ENCODE data around the gene COL21A1. TPM values are rescaled to one million over a fixed set of nuclear protein-coding genes. Genes with fewer than 3 reads are reported as not detected.
"Not testable (repeated sequence)": the region's sequence is repeated elsewhere in the genome, so short reads cannot be mapped to it uniquely, and the experiment has no call there.

The COL21A1 gene
- total RNA-seq, 1 experiment from 2014 or later: not detected

GRCh38 chr6:56040889-56041301, 206.5 kb downstream of the COL21A1 start:
- in situ Hi-C loops (cut with HindIII; ENCODE audit: low pct_unique_long_range_greater_than_20kb, low sequenced_read_pairs): no loop called here
- no peak for DNase-seq (ENCODE audit: low read depth)

- no peak for DNase-seq (ENCODE audit: low read depth)
- in situ Hi-C loops (cut with HindIII; ENCODE audit: low pct_unique_long_range_greater_than_20kb, low sequenced_read_pairs): no loop called here
Measured at GRCh38 chr6:56040223-56040622, 207.2 kb downstream of the COL21A1 start.

GRCh38 chr6:56038764-56039163, 208.6 kb downstream of the COL21A1 start:
- in situ Hi-C loops (cut with HindIII; ENCODE audit: low pct_unique_long_range_greater_than_20kb, low sequenced_read_pairs): no loop called here
- no peak for DNase-seq (ENCODE audit: low read depth)

GRCh38 chr6:56037601-56038000, 209.8 kb downstream of the COL21A1 start:
- no peak for DNase-seq (ENCODE audit: low read depth)
- in situ Hi-C loops (cut with HindIII; ENCODE audit: low pct_unique_long_range_greater_than_20kb, low sequenced_read_pairs): no loop called here

- DNase-seq (ENCODE audit: low read depth): no peak
- in situ Hi-C loops (cut with HindIII; ENCODE audit: low pct_unique_long_range_greater_than_20kb, low sequenced_read_pairs): no loop called here
Measured at GRCh38 chr6:56036916-56037600, 210.3 kb downstream of the COL21A1 start.

GRCh38 chr6:56033401-56033800, 214.0 kb downstream of the COL21A1 start:
- no peak for DNase-seq (ENCODE audit: low read depth)
- in situ Hi-C loops (cut with HindIII; ENCODE audit: low pct_unique_long_range_greater_than_20kb, low sequenced_read_pairs): no loop called here

- no peak for DNase-seq (ENCODE audit: low read depth)
- in situ Hi-C loops (cut with HindIII; ENCODE audit: low pct_unique_long_range_greater_than_20kb, low sequenced_read_pairs): no loop called here
Measured at GRCh38 chr6:56032715-56033260, 214.6 kb downstream of the COL21A1 start.

- in situ Hi-C loops (cut with HindIII; ENCODE audit: low pct_unique_long_range_greater_than_20kb, low sequenced_read_pairs): no loop called here
- no peak for DNase-seq (ENCODE audit: low read depth)
Measured at GRCh38 chr6:56027865-56028264, 219.5 kb downstream of the COL21A1 start.

GRCh38 chr6:56026455-56027180, 220.8 kb downstream of the COL21A1 start:
- DNase-seq (ENCODE audit: low read depth): no peak
- in situ Hi-C loops (cut with HindIII; ENCODE audit: low pct_unique_long_range_greater_than_20kb, low sequenced_read_pairs): no loop called here

GRCh38 chr6:56025795-56026194, 221.6 kb downstream of the COL21A1 start:
- no peak for DNase-seq (ENCODE audit: low read depth)
- in situ Hi-C loops (cut with HindIII; ENCODE audit: low pct_unique_long_range_greater_than_20kb, low sequenced_read_pairs): no loop called here

GRCh38 chr6:56024931-56025330, 222.4 kb downstream of the COL21A1 start:
- peak; percentile 48 for DNase-seq (ENCODE audit: low read depth)
- in situ Hi-C loops (cut with HindIII; ENCODE audit: low pct_unique_long_range_greater_than_20kb, low sequenced_read_pairs): no loop called here

GRCh38 chr6:56023829-56024228, 223.6 kb downstream of the COL21A1 start:
- DNase-seq (ENCODE audit: low read depth): no peak
- in situ Hi-C loops (cut with HindIII; ENCODE audit: low pct_unique_long_range_greater_than_20kb, low sequenced_read_pairs): no loop called here

GRCh38 chr6:56022678-56023077, 224.7 kb downstream of the COL21A1 start:
- no peak for DNase-seq (ENCODE audit: low read depth)
- in situ Hi-C loops (cut with HindIII; ENCODE audit: low pct_unique_long_range_greater_than_20kb, low sequenced_read_pairs): no loop called here

- DNase-seq (ENCODE audit: low read depth): no peak
- in situ Hi-C loops (cut with HindIII; ENCODE audit: low pct_unique_long_range_greater_than_20kb, low sequenced_read_pairs): no loop called here
Measured at GRCh38 chr6:56021943-56022342, 225.4 kb downstream of the COL21A1 start.

- in situ Hi-C loops (cut with HindIII; ENCODE audit: low pct_unique_long_range_greater_than_20kb, low sequenced_read_pairs): no loop called here
- no peak for DNase-seq (ENCODE audit: low read depth)
Measured at GRCh38 chr6:56019973-56020372, 227.4 kb downstream of the COL21A1 start.

GRCh38 chr6:56017198-56017597, 230.2 kb downstream of the COL21A1 start:
- in situ Hi-C loops (cut with HindIII; ENCODE audit: low pct_unique_long_range_greater_than_20kb, low sequenced_read_pairs): no loop called here
- no peak for DNase-seq (ENCODE audit: low read depth)

GRCh38 chr6:56014039-56014438, 233.3 kb downstream of the COL21A1 start:
- in situ Hi-C loops (cut with HindIII; ENCODE audit: low pct_unique_long_range_greater_than_20kb, low sequenced_read_pairs); DNase-seq (ENCODE audit: low read depth): not testable (repeated sequence)

GRCh38 chr6:56009636-56010035, 237.7 kb downstream of the COL21A1 start:
- in situ Hi-C loops (cut with HindIII; ENCODE audit: low pct_unique_long_range_greater_than_20kb, low sequenced_read_pairs): no loop called here
- DNase-seq (ENCODE audit: low read depth): no peak

All from Caki2 (cell line).